ENCODE data around the gene ARSI.

Gene ARSI

GRCh38 chr5:150263801-150264621 lies 38.7 kb downstream of the ARSI start:
- ChIA-PET POLR2A (no interaction called here), CTCF (interaction anchor here (0.6 kb wide), 1 partner anchor 273 kb away, joined by 3 read pairs; no protein-coding TSS in a partner anchor)
- Histone ChIP-seq H3K4me3 (ENCODE audit: low read depth, low read length) (no peak overlapping the region), H3K9me3 (ENCODE audit: control insufficient read depth, insufficient read depth, low read depth, low read length) (no peaks in the 10 kb centered on the region), H3K27ac (ENCODE audit: extremely low read depth, low read depth, low read length) (no peak overlapping the region), H3K36me3 (ENCODE audit: control insufficient read depth in 2 of 2, insufficient read depth in 1 of 2, low read length in 2 of 2) (no peaks in the 10 kb centered on the region), H3K4me1 (ENCODE audit: control insufficient read depth, insufficient read depth, low read length) (no peaks in the 10 kb centered on the region)
- TF ChIP-seq ZNF600 (tag by site-specific recombination; IDR thresholded peaks at IDR 0.05), result peak; percentile 48
- TF ChIP-seq PRDM10 (tag by site-specific recombination; IDR thresholded peaks at IDR 0.05), result peak; percentile 38; the same call in 1 of the 2 replicates
- no peak for TF ChIP-seq ZNF692 (tag by site-specific recombination; IDR thresholded peaks at IDR 0.05)
- no peak for TF ChIP-seq ZSCAN4 (tag by site-specific recombination; IDR thresholded peaks at IDR 0.05)
- TF ChIP-seq YY2 (tag by site-specific recombination; IDR thresholded peaks at IDR 0.05), result no peak
- no peak for TF ChIP-seq ZNF510 (tag by site-specific recombination; IDR thresholded peaks at IDR 0.05; ENCODE audit: insufficient replicate concordance)

- Histone ChIP-seq H3K27ac (ENCODE audit: extremely low read depth, low read depth, low read length) (no peak overlapping the region), H3K9me3 (ENCODE audit: control insufficient read depth, insufficient read depth, low read depth, low read length) (no peaks in the 10 kb centered on the region), H3K36me3 (ENCODE audit: control insufficient read depth in 2 of 2, insufficient read depth in 1 of 2, low read length in 2 of 2) (no peaks in the 10 kb centered on the region), H3K4me1 (ENCODE audit: control insufficient read depth, insufficient read depth, low read length) (no peaks in the 10 kb centered on the region), H3K4me3 (ENCODE audit: low read depth, low read length) (no peak overlapping the region)
- CTCF ChIA-PET, result interaction anchor here (1.5 kb wide), 1 partner anchor 173 kb away, joined by 3 read pairs; no protein-coding TSS in a partner anchor
- POLR2A ChIA-PET, result no interaction called here
- TF ChIP-seq KLF17 (tag by site-specific recombination; IDR thresholded peaks at IDR 0.05) (no peak), ZNF202 (tag by site-specific recombination; IDR thresholded peaks at IDR 0.05; ENCODE audit: borderline replicate concordance) (no peak), ZNF23 (tag by site-specific recombination; IDR thresholded peaks at IDR 0.05; ENCODE audit: borderline replicate concordance) (no peak), ZNF433 (tag by site-specific recombination; IDR thresholded peaks at IDR 0.05; ENCODE audit: low read depth) (no peak), ZNF274 (IDR thresholded peaks at IDR 0.05; ENCODE audit: low read length) (no peak), ZNF274 (tag by site-specific recombination; IDR thresholded peaks at IDR 0.05; ENCODE audit: borderline replicate concordance) (peak; percentile 32; the same call in 1 of the 2 replicates), ZBTB48 (tag by site-specific recombination; IDR thresholded peaks at IDR 0.05) (peak; percentile 65), ZNF776 (tag by site-specific recombination; IDR thresholded peaks at IDR 0.05; ENCODE audit: borderline replicate concordance) (no peak), ZNF645 (tag by site-specific recombination; IDR thresholded peaks at IDR 0.05) (0 out of 2 replicates have a peak, but pooled peaks have one; percentile 29), ZNF785 (tag by site-specific recombination; IDR thresholded peaks at IDR 0.05) (no peak; the same call in 1 of the 2 replicates), ZNF404 (tag by site-specific recombination; IDR thresholded peaks at IDR 0.05) (no peak), ZNF184 (tag by site-specific recombination; IDR thresholded peaks at IDR 0.05) (no peak), ZNF791 (tag by site-specific recombination; IDR thresholded peaks at IDR 0.05) (no peak), ZNF248 (tag by site-specific recombination; IDR thresholded peaks at IDR 0.05) (peak; percentile 76; the same call in 1 of the 2 replicates), ZNF280C (tag by site-specific recombination; IDR thresholded peaks at IDR 0.05) (peak; percentile 50; the same call in 1 of the 2 replicates)
Observed at GRCh38 chr5:150263375-150263775, 39.3 kb downstream of the ARSI start.

Data from HEK293 (cell line).